Ishikawa (cell line): ENCODE measurements around the gene PKD1.

ENCODE experiments used
- CEBPB ChIP-seq: IDR thresholded peaks from 2 replicates; pipeline ENCODE4 v1.6.1; 2012
- CREB1 ChIP-seq: IDR thresholded peaks from 2 replicates; pipeline ENCODE4 v1.6.1; 2012; ENCODE audit warnings: low read depth
- EGR1 ChIP-seq: IDR thresholded peaks from 2 replicates; pipeline ENCODE4 v1.6.1; 2012
- EP300 ChIP-seq: IDR thresholded peaks from 2 replicates; pipeline ENCODE4 v1.6.1; 2012; ENCODE audit warnings: borderline replicate concordance
- FOXM1 ChIP-seq: IDR thresholded peaks from 2 replicates; pipeline ENCODE4 v1.6.1; 2012; ENCODE audit warnings: low read depth, borderline replicate concordance
- NFIC ChIP-seq: IDR thresholded peaks from 2 replicates; pipeline ENCODE4 v1.6.1; 2012
- RAD21 ChIP-seq: IDR thresholded peaks from 2 replicates; pipeline ENCODE4 v1.6.1; 2012; ENCODE audit warnings: low read depth
- TAF1 ChIP-seq: IDR thresholded peaks from 2 replicates; pipeline ENCODE4 v1.6.1; 2012; ENCODE audit warnings: low read depth, mild to moderate bottlenecking
- TCF12 ChIP-seq: IDR thresholded peaks from 2 replicates; pipeline ENCODE4 v1.6.1; 2012; ENCODE audit warnings: low read depth
- TEAD4 ChIP-seq: IDR thresholded peaks from 2 replicates; pipeline ENCODE4 v1.6.1; 2012
- YY1 ChIP-seq: IDR thresholded peaks from 2 replicates; pipeline ENCODE4 v1.6.1; 2012; ENCODE audit warnings: low read depth
- ZBTB7A ChIP-seq: IDR thresholded peaks from 2 replicates; pipeline ENCODE4 v1.6.1; 2012; ENCODE audit warnings: low read depth
- TF ChIP-seq, protein P1 (sequence below): IDR thresholded peaks from 2 replicates; pipeline ENCODE4 v1.6.1; 2012
- TF ChIP-seq, protein P2 (sequence below): IDR thresholded peaks from 2 replicates; pipeline ENCODE4 v1.6.1; 2012
- TF ChIP-seq, protein P3 (sequence below): IDR thresholded peaks from 2 replicates; pipeline ENCODE4 v1.6.1; 2012; ENCODE audit warnings: low read depth, mild to moderate bottlenecking

Gene PKD1

DNA sequence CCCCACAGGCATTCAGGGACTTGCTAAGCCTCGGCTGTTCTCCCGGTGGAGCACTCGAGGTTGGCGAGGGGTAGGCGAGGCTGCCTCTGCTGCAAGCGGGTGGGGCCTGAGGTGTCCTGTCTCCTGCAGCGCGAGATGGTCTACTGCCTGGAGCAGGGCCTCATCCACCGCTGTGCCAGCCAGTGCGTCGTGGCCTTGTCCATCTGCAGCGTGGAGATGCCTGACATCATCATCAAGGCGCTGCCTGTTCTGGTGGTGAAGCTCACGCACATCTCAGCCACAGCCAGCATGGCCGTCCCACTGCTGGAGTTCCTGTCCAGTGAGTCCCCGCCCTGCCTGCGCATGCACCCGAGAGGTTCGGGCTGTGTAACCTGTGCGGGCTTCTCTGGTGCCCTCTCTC lies 61.6 kb downstream of the PKD1 start:
- no peak for TF ChIP-seq TCF12
- no peak for TF ChIP-seq CEBPB
- TF ChIP-seq RAD21 = no peak
- TF ChIP-seq ZBTB7A = no peak
- TF ChIP-seq, protein P1, sequence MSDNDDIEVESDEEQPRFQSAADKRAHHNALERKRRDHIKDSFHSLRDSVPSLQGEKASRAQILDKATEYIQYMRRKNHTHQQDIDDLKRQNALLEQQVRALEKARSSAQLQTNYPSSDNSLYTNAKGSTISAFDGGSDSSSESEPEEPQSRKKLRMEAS = no peak
- TF ChIP-seq NFIC = no peak
- no peak for TF ChIP-seq YY1
- TF ChIP-seq CREB1 = no peak
- TF ChIP-seq EP300 = no peak
- TF ChIP-seq FOXM1 = no peak
- no peak for TF ChIP-seq EGR1
- TF ChIP-seq, protein P2, sequence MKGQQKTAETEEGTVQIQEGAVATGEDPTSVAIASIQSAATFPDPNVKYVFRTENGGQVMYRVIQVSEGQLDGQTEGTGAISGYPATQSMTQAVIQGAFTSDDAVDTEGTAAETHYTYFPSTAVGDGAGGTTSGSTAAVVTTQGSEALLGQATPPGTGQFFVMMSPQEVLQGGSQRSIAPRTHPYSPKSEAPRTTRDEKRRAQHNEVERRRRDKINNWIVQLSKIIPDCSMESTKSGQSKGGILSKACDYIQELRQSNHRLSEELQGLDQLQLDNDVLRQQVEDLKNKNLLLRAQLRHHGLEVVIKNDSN = no peak
- TF ChIP-seq TEAD4 = no peak
- TF ChIP-seq TAF1 = no peak
- TF ChIP-seq, protein P3, sequence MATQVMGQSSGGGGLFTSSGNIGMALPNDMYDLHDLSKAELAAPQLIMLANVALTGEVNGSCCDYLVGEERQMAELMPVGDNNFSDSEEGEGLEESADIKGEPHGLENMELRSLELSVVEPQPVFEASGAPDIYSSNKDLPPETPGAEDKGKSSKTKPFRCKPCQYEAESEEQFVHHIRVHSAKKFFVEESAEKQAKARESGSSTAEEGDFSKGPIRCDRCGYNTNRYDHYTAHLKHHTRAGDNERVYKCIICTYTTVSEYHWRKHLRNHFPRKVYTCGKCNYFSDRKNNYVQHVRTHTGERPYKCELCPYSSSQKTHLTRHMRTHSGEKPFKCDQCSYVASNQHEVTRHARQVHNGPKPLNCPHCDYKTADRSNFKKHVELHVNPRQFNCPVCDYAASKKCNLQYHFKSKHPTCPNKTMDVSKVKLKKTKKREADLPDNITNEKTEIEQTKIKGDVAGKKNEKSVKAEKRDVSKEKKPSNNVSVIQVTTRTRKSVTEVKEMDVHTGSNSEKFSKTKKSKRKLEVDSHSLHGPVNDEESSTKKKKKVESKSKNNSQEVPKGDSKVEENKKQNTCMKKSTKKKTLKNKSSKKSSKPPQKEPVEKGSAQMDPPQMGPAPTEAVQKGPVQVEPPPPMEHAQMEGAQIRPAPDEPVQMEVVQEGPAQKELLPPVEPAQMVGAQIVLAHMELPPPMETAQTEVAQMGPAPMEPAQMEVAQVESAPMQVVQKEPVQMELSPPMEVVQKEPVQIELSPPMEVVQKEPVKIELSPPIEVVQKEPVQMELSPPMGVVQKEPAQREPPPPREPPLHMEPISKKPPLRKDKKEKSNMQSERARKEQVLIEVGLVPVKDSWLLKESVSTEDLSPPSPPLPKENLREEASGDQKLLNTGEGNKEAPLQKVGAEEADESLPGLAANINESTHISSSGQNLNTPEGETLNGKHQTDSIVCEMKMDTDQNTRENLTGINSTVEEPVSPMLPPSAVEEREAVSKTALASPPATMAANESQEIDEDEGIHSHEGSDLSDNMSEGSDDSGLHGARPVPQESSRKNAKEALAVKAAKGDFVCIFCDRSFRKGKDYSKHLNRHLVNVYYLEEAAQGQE = no peak

DNA sequence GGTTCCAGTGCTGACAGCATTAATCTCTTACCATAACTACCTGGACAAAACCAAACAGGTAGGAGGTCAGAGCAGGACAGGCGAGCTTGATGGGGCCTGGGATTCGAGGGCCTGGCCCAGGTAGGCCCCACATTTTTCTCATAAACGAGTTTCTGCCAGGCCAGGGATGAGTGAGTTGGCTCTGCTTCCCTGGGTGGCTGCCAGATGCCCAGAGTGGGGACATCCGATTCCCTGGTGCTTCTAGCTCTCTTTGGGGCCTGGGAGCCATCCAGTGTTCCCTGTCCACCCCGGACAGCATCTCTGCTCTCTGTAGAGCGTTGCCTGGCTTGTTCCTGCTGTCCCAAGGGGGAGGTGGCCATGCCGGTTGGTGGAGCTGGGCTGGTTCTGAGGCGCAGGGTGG lies 62.8 kb downstream of the PKD1 start:
- TF ChIP-seq CEBPB = no peak
- TF ChIP-seq TCF12 = no peak
- no peak for TF ChIP-seq ZBTB7A

DNA sequence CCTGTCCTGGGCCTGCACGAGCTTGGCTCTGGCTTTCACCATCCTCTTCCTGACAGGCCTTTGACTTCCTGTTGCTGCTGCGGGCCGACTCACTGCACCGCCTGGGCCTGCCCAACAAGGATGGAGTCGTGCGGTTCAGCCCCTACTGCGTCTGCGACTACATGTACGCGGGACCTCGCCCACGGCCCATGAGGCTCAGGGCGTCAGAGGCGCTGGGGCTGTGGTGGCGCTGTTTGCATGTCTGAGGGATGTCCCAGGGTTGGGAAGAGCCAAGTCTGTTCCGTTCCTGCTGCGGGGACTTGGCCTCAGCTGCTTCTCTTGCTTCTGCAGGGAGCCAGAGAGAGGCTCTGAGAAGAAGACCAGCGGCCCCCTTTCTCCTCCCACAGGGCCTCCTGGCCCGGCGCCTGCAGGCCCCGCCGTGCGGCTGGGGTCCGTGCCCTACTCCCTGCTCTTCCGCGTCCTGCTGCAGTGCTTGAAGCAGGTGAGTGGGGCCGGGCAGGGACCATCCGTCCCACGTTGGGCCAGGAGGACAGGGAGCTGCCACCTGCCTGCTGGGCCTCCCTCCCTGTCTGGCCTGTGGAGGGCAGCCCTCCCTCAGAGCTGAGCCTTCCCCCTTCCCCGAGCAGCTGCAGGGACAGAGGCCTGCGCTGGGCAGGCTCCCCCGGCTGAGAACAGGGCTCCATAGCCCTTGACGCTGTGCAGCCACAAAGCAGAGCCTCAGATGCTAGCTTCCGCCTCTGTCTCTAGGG lies 64.1 kb downstream of the PKD1 start:
- TF ChIP-seq CEBPB = no peak
- TF ChIP-seq, protein P3 = no peak
- TF ChIP-seq, protein P2 = no peak

DNA sequence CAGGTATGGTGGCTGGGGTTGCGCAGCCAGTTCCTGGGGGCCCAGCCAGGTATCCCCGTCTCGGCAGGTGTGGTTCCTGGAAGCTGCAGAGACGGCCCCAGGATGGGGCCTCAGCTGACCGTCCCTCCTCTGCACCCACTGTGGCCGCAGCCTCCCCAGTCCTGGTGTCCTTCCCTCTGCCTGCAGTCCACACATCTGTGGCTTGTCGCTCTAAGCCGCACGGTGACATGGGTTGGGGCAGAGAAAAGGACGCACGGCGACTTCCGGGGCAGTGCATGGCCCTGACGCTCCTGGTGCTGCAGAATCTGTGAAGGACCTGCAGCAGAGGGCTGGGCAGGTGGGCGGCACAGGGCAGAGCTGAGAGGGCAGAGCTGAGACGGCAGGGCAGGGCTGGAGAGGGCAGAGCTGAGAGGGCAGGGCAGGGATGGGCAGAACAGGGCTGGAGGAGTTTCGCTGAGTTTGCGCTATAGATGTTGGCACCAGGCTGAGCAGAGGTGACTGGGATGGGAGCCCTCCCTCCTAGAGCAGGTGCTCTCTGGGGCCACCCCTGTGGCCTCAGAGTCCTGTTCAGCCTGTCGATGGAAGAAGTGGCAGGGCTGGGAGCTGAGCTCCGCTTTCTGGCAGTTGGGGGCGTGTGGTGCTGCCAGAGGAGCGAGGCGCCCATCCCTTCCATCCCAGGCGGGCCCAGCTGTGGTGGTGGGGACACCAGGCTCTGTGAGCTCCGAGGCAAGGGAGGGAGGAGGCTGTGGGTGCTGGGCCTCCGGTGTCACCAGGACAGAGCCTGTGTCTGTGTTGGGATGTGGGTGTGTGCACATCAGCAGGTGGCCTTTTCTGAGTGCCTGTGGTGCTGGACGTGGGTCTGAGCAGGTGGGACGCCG lies 64.9 kb downstream of the PKD1 start:
- no peak for TF ChIP-seq FOXM1
- TF ChIP-seq YY1 = no peak
- TF ChIP-seq EGR1 = no peak
- TF ChIP-seq, protein P2 = no peak
- no peak for TF ChIP-seq EP300
- TF ChIP-seq, protein P1 = no peak
- TF ChIP-seq, protein P3 = no peak
- no peak for TF ChIP-seq TCF12
- TF ChIP-seq NFIC = no peak
- TF ChIP-seq TAF1 = no peak
- no peak for TF ChIP-seq TEAD4
- no peak for TF ChIP-seq CREB1
- TF ChIP-seq ZBTB7A = no peak
- no peak for TF ChIP-seq CEBPB
- no peak for TF ChIP-seq RAD21
